Stimulated activated CD4-positive, alpha-beta T cell treated with anti-CD3 and anti-CD28 coated beads, TNF-alpha, amount 100 ng/mL, for 4 hours (primary cell): ENCODE data around the gene SERINC2.
"Not testable (repeated sequence)": the region's sequence is repeated elsewhere in the genome, so short reads cannot be mapped to it uniquely, and the experiment has no call there.

Experiments
- DNase-seq, 3 experiments: peaks; one replicate each; pipeline ENCODE4 v3.0.0-alpha.2; 2020; ENCODE audit warnings: low read depth in 3 of 3

Gene SERINC2

DNA sequence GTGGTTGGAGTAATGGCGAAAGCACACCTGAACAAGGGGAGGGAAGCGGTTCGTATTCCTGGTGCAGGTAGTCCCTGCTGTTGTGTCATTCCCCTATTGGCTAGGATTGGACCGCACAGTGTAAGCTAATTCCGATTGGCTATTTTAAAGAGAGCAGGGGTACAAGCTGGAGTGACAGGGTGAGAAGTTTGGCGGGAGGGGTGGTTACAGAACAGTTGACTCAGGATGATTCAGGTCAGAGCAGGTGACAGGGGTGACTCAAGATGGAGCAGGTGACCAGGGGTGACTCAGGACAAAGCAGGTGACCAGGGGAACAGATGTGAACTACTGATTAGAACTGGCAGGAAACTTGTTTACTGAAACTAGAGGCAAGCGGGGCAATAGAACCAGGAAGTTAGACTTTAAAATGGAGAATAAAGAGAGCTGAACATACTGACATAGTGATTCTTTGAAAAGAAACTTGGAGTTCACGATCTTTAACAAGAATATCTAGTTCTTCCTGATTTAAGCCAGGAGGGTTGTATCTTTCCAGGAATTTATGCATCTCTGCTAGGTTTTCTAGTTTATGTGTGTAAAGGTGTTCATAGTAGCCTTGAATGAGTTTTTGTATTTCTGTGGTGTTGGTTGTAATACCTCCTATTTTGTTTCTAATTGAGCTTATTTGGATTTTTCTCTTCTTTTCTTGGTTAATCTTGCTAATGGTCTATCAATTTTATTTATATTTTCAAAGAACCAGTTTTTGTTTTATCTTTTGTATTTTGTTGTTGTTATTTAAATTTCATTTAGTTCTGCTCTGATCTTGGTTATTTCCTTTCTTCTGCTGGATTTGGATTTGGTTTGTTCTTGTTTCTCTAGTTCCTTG, 58.7 kb downstream of the SERINC2 start:
- DNase-seq: not testable (repeated sequence)

- not testable (repeated sequence) for DNase-seq
Measured at GRCh38 chr1:31472314-31472651, 59.3 kb downstream of the SERINC2 start.

- DNase-seq: not testable (repeated sequence)
Measured at GRCh38 chr1:31472673-31473072, 59.7 kb downstream of the SERINC2 start.

GRCh38 chr1:31473508-31473907, 60.5 kb downstream of the SERINC2 start:
- not testable (repeated sequence) for DNase-seq

DNA sequence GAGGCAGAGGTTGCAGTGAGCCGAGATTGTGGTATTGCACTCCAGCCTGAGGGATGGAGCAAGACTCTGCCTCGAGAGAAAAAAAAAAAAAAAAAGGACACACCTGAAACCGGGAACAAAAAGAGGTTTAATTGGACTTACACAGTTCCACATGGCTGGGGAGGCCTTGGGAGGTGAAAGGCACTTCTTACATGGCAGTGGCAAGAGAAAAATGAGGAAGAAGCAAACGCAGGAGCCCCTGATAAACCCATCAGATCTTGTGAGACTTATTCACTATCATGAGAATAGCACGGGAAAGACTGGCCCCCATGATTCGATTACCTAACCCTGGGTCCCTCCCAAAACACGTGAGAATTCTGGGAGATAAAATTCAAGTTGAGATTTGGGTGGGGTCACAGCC, 61.6 kb downstream of the SERINC2 start:
- DNase-seq: not testable (repeated sequence)

DNA sequence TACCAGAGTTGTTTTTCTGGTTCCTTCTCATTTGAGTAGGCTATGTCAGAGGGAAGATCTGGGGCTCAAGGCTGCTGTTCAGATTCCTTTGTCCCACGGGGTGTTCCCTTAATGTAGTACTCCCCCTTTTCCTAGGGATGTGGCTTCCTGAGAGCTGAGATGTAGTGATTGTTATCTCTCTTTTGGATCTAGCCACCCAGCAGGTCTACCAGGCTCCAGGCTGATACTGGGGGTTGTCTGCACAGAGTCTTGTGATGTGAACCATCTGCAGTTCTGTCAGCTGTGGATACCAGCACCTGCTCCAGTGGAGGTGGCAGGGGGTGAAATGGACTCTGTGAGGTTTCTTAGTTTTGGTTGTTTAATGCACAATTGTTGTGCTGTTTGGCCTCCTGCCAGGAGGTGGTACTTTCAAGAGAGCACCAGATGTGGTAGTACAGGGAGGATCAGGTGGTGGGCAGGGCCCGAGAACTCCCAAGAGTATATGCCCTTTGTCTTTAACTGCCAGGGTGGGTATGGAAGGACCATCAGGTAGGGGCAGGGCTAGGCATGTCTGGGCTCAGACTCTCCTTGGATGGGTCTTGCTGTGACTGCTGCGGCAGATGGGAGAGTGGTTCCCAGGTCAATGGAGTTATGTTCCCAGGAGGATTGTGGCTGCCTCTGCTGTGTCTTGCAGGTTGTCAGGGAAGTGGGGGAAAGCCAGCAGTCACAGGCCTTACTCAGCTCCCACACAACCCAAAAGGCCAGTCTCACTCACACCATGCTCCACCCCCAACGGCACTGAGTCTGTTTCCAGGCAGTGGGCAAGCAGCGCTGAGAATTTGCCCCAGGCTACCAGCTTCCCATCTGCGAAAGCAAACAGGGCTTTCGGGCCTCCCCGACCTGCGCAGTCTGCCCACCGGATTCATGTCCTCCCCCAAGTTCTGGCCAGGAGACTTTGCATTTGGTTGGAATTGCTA, 64.2 kb downstream of the SERINC2 start:
- no peak for DNase-seq

- no peak for DNase-seq
Measured at GRCh38 chr1:31478167-31478566, 65.2 kb downstream of the SERINC2 start.

GRCh38 chr1:31479811-31480210, 66.8 kb downstream of the SERINC2 start:
- DNase-seq: no peak

DNA sequence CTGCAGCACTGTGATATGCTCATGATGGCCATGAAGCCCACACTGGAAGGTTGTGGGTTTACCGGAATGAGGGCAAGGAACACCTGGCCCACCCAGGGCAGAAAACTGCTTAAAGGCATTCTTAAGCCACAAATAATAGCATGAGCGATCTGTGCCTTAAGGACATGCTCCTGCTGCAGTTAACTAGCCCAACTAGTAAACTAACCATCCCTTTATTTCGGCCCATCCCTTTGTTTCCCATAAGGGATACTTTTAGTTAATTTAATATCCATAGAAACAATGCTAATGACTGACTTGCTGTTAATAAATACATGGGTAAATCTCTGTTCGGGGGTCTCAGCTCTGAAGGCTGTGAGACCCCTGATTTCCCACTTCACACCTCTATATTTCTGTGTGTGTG, 67.4 kb downstream of the SERINC2 start:
- DNase-seq: not testable (repeated sequence)

- DNase-seq: no peak
Measured at GRCh38 chr1:31482482-31483011, 69.5 kb downstream of the SERINC2 start.

- no peak for DNase-seq
Measured at GRCh38 chr1:31483012-31483946, 70.3 kb downstream of the SERINC2 start.
